ENCODE results near the gene ADNP2.

ADNP2 gene

GRCh38 chr18:80115035-80115434 lies 6.0 kb downstream of the ADNP2 start:
- in situ Hi-C loops (cut with MboI; ENCODE audit: low pct_unique_long_range_greater_than_20kb, low sequenced_read_pairs, unreplicated experiment) = no loop called here
- TF ChIP-seq CTCF (IDR thresholded peaks at IDR 0.05; ENCODE audit: extremely low read depth, insufficient read depth, missing control alignments) = no peak
- DNase-seq (ENCODE audit: low spot score) = no peak

- no peak for DNase-seq (ENCODE audit: low spot score)
- no peak for TF ChIP-seq CTCF (IDR thresholded peaks at IDR 0.05; ENCODE audit: extremely low read depth, insufficient read depth, missing control alignments)
- in situ Hi-C loops (cut with MboI; ENCODE audit: low pct_unique_long_range_greater_than_20kb, low sequenced_read_pairs, unreplicated experiment) = no loop called here
These were observed 10.0 kb downstream of the ADNP2 start for GRCh38 chr18:80119111-80119510.

- in situ Hi-C loops (cut with MboI; ENCODE audit: low pct_unique_long_range_greater_than_20kb, low sequenced_read_pairs, unreplicated experiment) = no loop called here
- no peak for DNase-seq (ENCODE audit: low spot score)
These were observed 11.9 kb downstream of the ADNP2 start for GRCh38 chr18:80120932-80121331.

GRCh38 chr18:80124131-80124530 lies 15.1 kb downstream of the ADNP2 start:
- in situ Hi-C loops (cut with MboI; ENCODE audit: low pct_unique_long_range_greater_than_20kb, low sequenced_read_pairs, unreplicated experiment) = no loop called here
- no peak for DNase-seq (ENCODE audit: low spot score)
- no peak for TF ChIP-seq CTCF (IDR thresholded peaks at IDR 0.05; ENCODE audit: extremely low read depth, insufficient read depth, missing control alignments)

More at GRCh38 chr18:80120932-80121331, 11.9 kb downstream of the ADNP2 start:
- no peak for TF ChIP-seq CTCF (IDR thresholded peaks at IDR 0.05; ENCODE audit: extremely low read depth, insufficient read depth, missing control alignments)

GRCh38 chr18:80126797-80127196 lies 17.7 kb downstream of the ADNP2 start:
- DNase-seq (ENCODE audit: low spot score) = no peak
- in situ Hi-C loops (cut with MboI; ENCODE audit: low pct_unique_long_range_greater_than_20kb, low sequenced_read_pairs, unreplicated experiment) = no loop called here
- no peak for TF ChIP-seq CTCF (IDR thresholded peaks at IDR 0.05; ENCODE audit: extremely low read depth, insufficient read depth, missing control alignments)

- in situ Hi-C loops (cut with MboI; ENCODE audit: low pct_unique_long_range_greater_than_20kb, low sequenced_read_pairs, unreplicated experiment) = no loop called here
These were observed 18.6 kb downstream of the ADNP2 start for GRCh38 chr18:80127635-80128034.

More at GRCh38 chr18:80127635-80128034, 18.6 kb downstream of the ADNP2 start:
- TF ChIP-seq CTCF (IDR thresholded peaks at IDR 0.05; ENCODE audit: extremely low read depth, insufficient read depth, missing control alignments) = no peak
- no peak for DNase-seq (ENCODE audit: low spot score)
